HepG2 (cell line): ENCODE results near the gene IFRD1. TPM values are rescaled to one million over a fixed set of nuclear protein-coding genes. Genes with fewer than 3 reads are reported as not detected.

Source experiments
- DMAP1 ChIP-seq: IDR thresholded peaks from 2 replicates; pipeline ENCODE4 v1.6.1; 2016
- ELF3 ChIP-seq: IDR thresholded peaks from 2 replicates; pipeline ENCODE4 v1.6.1; 2016; ENCODE audit warnings: missing genetic modification reagents, missing compliant biosample characterization
- GATA4 ChIP-seq: sonication (generic); IDR thresholded peaks from 2 replicates; pipeline ENCODE4 v1.6.1; 2016; ENCODE audit warnings: antibody characterized with exemption, low read depth, borderline replicate concordance
- NFAT5 ChIP-seq: sonication (generic); formaldehyde crosslinking; IDR thresholded peaks from 2 replicates; pipeline ENCODE4 v1.4.0; 2020; ENCODE audit warnings: missing genetic modification reagents
- NFYB ChIP-seq: sonication (generic); formaldehyde crosslinking; IDR thresholded peaks from 2 replicates; pipeline ENCODE4 v1.4.0; 2020; ENCODE audit warnings: missing genetic modification reagents
- NKX3-1 ChIP-seq: sonication (generic); formaldehyde crosslinking; IDR thresholded peaks from 2 replicates; pipeline ENCODE4 v1.5.0; 2020; ENCODE audit warnings: missing genetic modification reagents
- PITX1 ChIP-seq: sonication (generic); formaldehyde crosslinking; IDR thresholded peaks from 2 replicates; pipeline ENCODE4 v1.5.1; 2020; ENCODE audit warnings: mild to moderate bottlenecking, missing genetic modification reagents
- POGZ ChIP-seq: sonication (generic); formaldehyde crosslinking; IDR thresholded peaks from 2 replicates; pipeline ENCODE4 v1.4.0; 2020; ENCODE audit warnings: mild to moderate bottlenecking, missing genetic modification reagents
- RAD51 ChIP-seq: fragments of 450-650 bp; IDR thresholded peaks from 2 replicates; pipeline ENCODE4 v1.6.1; 2016; ENCODE audit warnings: borderline replicate concordance
- TAF15 ChIP-seq: fragments of 200-400 bp; formaldehyde crosslinking; IDR thresholded peaks from one replicate; pipeline ENCODE4 v1.6.1; 2018; ENCODE audit warnings: mild to moderate bottlenecking, low read depth, low read length; ENCODE audit not compliant: poor library complexity, severe bottlenecking
- TP53 ChIP-seq: sonication (generic); formaldehyde crosslinking; conservative IDR thresholded peaks from 2 replicates; pipeline ENCODE4 v1.4.0; 2020; ENCODE audit warnings: missing genetic modification reagents
- ZBTB2 ChIP-seq: sonication (generic); formaldehyde crosslinking; IDR thresholded peaks from 2 replicates; pipeline ENCODE4 v1.8.0; 2022; ENCODE audit warnings: low read depth, missing genetic modification reagents
- ZNF407 ChIP-seq: sonication (generic); formaldehyde crosslinking; IDR thresholded peaks from one replicate; pipeline ENCODE4 v1.5.1; 2020; ENCODE audit warnings: mild to moderate bottlenecking, missing genetic modification reagents; ENCODE audit errors: not compliant biosample characterization
- ZSCAN25 ChIP-seq: sonication (generic); formaldehyde crosslinking; IDR thresholded peaks from 2 replicates; pipeline ENCODE4 v1.8.0; 2022; ENCODE audit warnings: mild to moderate bottlenecking, missing genetic modification reagents
- polyA plus RNA-seq, 8 experiments: library from polyadenylated mRNA; depleted of rRNA in 3 of 8; stranded (reverse) in 7 of 8; unstranded in 1 of 8; fragments of >200 nt; fragmentation: Illumina TruSeq in 4 of 8; extraction: Trizol in 4 of 8; gene quantifications; 2 replicates each; pipeline versions ENCODE4 v1.2.1 to v1.2.3, GENCODE V29; 2011 to 2016; ENCODE audit warnings: low read depth in 4 of 8, missing spikeins in 1 of 8, mixed read lengths in 1 of 8; ENCODE audit not compliant: insufficient read depth in 1 of 8
- total RNA-seq, 5 experiments: library from RNA; depleted of rRNA; stranded (reverse); fragments of >200 nt; fragmentation: Illumina TruSeq; extraction: Trizol; gene quantifications; 2 replicates each; pipeline ENCODE4 v1.2.3, GENCODE V29; 2016; ENCODE audit warnings: low read depth in 1 of 5

The IFRD1 gene
- total and polyA plus RNA-seq, 2 of the 13 experiments (the other 11 are each of a cell fraction or from before 2014, with no cell fraction given) = 50.9 to 55.5 TPM

- peak; percentile 69 for TF ChIP-seq ZNF407 (CRISPR knock-in tag)
- no peak for TF ChIP-seq RAD51
- TF ChIP-seq PITX1 (CRISPR knock-in tag) = peak; percentile 32; the same call in 1 of the 2 replicates
- no peak for TF ChIP-seq ZBTB2 (CRISPR knock-in tag)
- TF ChIP-seq TAF15 = no peak
- peak; percentile 54; the same call in 1 of the 2 replicates for TF ChIP-seq POGZ (CRISPR knock-in tag)
- no peak for TF ChIP-seq DMAP1 (CRISPR knock-in tag)
- TF ChIP-seq GATA4 = 0 out of 2 replicates have a peak, but pooled peaks have one; percentile 70
- no peak for TF ChIP-seq NFAT5
- peak; percentile 83 for TF ChIP-seq NFYB (CRISPR knock-in tag)
- no peak for TF ChIP-seq TP53 (CRISPR knock-in tag)
- TF ChIP-seq NKX3-1 (CRISPR knock-in tag) = no peak
- 0 out of 2 replicates have a peak, but pooled peaks have one; percentile 8 for TF ChIP-seq ZSCAN25 (CRISPR knock-in tag)
- TF ChIP-seq ELF3 = peak; percentile 11; the same call in 1 of the 2 replicates
Measured at GRCh38 chr7:112449902-112450806, at the start of gene IFRD1 (continued).
